HS-27A (cell line): Measurements from ENCODE around the gene URAD.

ENCODE experiments used
- DNase-seq: peaks from one replicate; pipeline ENCODE4 v3.0.0-alpha.2; 2012; ENCODE audit warnings: low read depth, missing footprints

Gene URAD

DNA sequence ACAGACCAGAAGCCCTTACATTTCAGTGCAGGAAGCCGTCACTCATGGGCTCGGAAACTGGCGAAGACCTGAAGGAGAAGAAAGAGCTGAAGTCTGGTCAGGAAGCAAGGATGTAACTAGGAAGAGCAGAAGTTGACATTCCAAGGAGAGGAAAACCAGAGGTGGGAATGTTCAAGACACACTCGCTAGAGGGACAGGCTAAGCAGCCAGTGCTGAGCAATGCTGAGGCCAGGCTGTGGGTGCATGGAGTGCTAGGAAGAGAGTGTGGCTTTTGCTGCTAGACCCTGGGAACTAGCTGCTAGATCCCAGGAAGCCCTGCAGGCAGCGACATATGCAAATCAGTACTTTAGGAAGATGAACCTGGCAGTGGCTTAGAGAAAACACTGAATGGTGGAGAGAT is 12.1 kb upstream of the URAD start:
- DNase-seq, result no peak

DNA sequence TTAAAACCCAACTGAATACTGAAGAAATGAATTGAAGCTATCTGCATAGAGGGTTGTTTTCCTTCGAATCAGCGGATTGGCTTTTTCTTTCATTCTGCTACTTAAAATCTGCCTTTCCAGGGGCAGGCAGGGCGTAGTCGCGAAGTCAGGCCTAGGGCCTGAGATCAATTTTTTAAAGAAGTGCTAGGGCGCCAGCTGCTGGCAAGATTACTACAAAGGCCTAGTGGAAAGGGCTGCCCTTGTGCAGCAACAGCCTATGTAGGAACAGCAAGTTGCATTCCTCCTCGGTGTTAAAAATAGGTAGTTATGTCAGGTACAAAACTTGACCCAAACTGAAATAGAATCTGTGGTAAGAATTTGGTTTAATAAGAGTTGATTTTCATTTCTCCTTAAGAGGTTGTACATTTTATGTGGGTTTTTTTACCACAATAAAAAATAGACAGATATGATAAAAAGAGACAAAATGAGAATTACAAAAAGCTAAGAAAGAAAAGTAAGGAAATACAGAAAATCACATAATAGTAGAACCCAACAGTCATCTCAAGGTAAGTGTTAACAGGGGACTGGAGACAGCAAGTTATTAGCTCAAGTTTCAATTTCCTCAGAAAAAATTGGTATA is 9.5 kb upstream of the URAD start:
- DNase-seq, result no peak

GRCh38 chr13:27991881-27992280 is 3.4 kb upstream of the URAD start:
- DNase-seq, result no peak

- no peak for DNase-seq
Observed at GRCh38 chr13:27985600-27985999, 2.9 kb downstream of the URAD start.

- no peak for DNase-seq
Observed at GRCh38 chr13:27982361-27982760, 6.1 kb downstream of the URAD start.

DNA sequence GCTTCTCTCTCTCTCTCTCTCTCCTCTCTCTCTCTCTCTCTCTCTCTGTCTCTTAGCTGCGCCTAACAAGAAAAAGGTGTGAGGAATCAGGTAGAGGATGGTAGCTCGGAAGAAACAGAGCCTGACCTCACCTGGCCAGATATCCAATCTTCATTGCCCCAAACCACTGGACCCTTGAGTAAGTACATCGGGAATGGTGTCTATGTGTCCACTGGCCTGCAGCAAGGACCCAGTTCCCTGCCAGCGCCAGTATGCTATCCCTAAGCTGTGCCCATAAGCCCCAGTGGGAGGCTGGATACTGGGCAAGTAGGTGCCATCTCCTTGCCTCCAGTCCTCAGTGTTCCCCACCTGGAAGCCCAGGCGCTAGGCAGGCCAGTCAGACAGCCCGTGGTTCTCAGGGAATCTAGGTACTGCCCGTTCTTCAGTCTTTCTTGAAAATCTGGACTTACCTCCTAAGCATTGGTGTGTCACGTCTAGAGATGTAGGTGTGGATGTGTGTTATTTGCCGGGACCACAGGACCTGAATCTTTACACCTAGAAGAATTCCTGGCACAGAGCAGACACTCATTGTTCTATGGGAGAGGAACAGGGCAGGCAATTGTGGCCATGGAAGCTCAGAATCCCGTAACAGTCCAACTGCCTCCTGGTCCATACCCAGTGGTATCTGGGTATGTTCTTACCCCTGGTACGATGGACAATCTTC is 7.3 kb downstream of the URAD start:
- no peak for DNase-seq

- no peak for DNase-seq
Observed at GRCh38 chr13:27980280-27980998, 8.1 kb downstream of the URAD start.

GRCh38 chr13:27979765-27980279 is 8.7 kb downstream of the URAD start:
- no peak for DNase-seq

DNA sequence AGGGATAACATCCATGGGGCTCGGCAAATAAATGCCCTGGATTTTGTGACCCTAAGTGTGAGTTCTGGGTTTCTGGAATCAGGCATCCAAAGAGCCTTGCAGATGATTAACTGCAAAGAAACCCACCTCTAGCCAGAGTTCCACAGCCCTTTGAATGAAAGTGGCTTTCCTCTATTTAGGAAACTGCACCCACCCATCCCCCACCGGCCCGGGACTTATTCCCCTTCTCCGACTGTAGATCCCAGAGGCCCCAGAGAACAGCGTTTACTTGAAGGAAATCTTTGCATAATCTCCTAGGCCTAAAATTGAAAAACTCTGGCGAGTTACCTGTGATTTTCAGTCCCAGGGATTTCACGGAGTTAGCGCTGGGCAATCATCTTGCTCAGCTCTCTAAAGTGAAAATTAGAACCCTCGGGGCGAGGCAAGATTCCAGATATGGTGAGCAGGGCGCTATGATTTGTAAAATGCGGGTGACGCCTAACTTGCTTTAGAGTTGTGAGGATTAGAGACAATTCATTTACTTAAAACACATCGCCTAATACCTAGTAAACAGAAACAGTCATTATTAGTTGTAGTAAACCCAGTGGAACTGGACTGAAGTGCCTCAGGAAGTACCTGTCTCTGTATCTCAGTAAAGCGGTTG is 9.4 kb downstream of the URAD start:
- no peak for DNase-seq

DNA sequence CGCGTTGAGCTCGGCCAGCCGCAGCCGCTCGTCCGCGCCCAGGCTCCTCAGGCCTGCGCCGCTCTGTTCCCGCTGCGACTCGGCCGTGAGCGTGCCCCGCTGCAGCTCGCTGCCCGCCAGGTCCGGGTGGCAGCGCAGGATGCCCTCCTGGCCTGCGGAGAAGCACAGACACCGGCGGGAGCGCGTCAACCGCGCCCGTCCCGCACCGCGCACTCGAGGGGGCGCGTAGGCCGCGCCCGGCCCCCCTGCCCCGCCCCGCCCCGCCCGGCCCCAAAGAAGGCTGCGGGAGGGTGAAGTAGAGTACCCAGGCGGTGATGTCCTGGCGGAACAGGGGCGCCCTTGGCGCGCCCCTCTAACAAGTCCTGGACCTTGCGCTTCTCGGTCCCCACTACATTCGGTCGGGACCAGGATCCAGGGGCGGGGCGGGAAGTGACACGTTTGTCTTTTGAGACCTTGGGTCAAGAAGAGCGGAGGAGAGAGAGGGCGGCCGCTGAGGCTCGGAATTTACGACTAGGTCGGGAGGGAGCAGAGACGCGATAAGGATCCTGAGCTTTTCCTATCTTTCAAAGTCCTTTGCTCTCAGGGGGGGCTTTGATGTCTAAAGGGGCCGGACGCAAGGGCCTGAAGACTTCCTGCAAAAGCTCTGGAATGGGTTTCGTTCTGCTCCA is 10.1 kb downstream of the URAD start:
- no peak for DNase-seq

DNA sequence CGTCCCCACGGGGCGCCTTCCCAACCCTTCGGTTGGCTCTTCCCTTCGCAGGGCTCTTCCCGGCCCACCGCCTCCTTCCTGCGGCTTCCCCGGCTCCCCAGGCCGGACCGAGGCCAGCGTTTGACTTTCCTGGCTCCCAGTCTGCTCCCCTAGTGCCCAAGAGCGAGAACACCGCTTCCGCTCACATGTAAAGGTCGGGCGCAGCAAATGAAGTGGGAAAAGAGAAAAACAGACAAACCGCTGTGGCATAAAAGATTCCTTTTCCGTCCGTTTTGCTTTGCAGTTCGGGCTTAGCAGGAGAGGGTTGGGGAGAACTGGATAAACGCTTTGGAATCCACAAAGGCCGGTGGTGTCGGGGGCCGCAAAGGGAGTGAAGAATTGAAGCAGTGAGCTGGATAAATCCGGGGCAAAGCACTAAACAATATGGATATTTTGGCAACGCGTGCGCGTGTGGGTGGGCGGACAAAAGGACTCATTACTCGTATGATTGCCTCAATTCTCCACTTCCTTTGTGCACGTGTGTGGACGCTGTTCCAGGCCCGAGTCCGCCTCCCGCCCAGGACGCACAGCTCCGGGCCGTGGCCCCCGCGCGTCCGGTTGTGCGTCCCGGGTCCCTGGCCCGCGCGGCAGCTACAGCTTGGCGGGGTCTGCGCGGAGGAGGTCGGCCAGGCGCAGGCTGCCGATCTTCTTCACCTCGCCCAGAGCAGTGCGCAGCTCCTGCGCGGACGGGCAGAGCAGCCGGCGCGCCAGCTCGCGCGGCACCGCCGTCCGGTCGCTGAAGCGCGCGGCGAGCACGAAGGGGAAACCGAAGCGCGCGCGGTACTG is 10.8 kb downstream of the URAD start:
- no peak for DNase-seq

DNA sequence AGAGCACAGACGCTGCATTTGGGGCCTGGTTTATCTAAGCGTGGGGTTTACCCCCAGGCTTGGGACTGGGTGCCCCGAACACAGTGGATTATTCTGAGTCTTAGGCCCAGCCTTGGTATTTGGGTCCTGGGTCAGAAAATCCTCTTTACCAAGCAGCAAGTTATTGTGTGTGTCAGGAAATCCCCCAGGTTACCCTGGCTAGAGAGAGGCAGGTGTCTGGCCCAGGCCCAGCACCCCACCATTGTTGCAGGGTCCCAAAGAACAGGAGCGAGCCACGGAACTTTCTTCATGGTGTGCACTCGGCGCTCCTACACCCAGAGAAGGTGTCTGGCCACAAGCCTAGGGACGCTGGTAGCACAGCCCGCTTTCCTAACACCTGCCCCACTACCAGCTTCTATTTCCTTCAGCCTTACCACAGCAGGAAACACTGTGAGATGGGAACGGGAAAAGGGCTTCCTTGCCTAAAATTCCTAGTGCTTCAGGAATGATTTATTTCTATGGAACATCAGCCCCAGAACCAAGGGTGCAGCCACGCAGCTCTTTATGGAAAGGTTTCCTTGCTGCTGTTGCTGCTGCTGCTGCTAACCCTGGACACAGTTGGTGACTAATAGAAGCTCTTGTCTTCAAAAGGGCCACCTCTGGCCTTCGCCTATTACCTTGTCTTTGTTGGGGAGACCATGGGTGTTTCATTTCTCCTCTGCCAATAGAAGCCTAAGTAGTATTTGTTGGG is 12.0 kb downstream of the URAD start:
- no peak for DNase-seq

DNA sequence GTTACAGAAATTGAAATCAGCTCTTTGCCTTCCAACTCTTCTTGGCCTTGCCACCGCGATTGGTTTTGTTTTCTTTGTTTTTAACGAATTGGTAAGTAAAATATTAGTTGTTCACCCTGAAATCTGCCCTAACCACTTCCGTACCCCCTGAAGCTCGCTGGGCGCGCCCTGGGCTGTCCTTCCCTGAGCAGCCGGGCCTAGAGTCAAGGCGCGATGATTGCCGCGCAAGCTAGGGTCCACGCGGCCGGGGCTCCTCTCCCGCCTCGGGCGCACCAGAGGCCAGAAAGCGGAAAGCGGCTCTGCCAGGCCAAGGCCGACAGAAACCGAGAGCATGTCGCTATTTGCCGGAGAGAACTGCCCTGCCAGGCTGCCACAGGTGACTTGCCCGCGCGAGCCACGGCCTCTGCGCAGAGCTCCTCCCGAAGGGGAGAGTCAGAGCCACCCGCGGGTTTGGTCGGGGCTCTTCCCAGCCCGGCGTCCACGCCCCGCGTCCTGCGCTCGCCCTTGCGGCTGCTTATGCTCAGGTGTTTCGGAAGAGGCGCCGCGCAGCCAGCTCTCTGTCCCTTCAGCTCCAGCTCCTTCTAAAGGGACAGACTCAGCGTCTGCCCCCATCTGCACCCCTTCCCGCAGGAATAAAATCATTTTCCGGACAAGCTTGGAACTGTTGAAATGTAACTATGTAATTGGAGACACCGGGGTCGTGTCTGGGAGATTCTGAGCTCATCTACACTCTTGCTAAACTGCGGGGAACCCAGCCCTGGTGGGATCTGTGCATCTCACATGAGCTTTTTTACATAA is 12.7 kb downstream of the URAD start:
- no peak for DNase-seq

GRCh38 chr13:27973961-27974662 is 14.4 kb downstream of the URAD start:
- no peak for DNase-seq

DNA sequence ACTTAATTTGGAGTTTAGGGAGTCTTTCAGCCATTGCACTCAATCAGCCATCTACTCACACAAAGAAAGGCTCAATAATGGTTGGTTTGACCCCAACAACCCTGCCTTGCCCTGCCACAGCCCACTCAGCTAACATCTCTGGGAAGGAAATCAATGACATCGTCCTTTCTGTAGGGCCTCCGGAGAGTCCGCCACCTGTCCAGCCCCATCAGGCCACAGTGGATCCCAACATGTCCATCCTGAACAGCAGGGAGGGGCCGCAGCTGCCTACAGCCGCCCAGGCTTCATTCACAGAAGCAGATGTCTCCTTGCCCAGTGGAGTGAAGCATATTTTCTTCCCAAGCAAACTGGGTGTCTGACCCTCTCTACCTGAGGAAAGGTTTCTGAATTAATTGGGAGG is 15.2 kb downstream of the URAD start:
- no peak for DNase-seq

DNA sequence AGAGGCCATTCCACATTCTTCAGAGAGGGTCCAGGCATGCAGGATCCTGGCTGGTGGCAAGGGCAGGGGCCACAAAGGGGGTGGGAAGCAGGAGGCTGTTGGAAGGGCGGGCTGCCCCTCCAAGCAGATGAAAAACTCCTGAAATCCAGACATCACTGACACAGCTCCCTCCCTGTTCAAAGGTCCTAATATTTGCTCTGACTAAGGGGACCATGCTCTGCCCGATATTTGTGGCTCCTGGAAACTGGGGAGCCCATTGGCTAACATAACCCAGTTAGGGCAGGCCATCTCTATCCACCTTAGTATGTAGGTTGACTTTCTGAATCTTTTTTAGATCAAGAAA is 16.0 kb downstream of the URAD start:
- no peak for DNase-seq

DNA sequence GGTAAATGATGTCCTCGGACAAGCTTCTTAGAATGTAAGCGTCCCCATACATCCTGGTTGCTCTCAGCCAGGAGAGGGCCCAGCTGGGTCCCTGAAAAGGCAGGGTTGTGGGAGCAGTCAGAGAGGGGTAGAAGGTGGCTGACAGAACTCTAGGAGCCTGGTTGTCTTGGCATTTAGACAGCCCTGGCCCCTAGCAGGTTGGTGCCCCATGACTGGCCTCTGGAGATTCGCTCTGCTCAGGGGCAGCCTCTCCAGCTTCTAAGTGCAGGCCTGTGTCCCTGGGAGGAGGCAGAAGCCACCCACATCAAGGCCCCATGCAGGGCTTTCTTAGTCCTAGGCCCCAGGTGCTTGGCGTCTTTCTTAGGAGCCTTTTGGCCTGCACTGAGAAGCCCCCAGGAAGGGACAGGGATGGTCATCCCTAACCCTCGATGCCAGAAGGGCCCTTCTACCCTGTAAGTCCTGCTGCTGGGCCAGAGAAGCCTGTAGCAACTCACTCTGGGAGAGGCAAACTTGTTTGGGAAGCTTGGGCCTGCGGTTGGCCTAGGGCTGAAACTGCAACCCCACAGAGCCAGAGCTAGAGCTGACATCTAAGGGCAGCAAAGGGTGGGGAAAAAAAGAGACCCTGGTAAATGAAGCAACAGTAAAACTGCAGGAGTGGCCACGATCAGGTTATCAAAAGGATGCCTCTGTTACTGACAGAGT is 16.6 kb downstream of the URAD start:
- DNase-seq, result no peak

- no peak for DNase-seq
Observed at GRCh38 chr13:27971236-27971645, 17.3 kb downstream of the URAD start.
